ENCODE measurements around the gene SFSWAP. TPM values are rescaled to one million over a fixed set of nuclear protein-coding genes. Genes with fewer than 3 reads are reported as not detected.

SFSWAP gene
- total RNA-seq, 1 experiment from 2014 or later: 27.4 TPM

DNA sequence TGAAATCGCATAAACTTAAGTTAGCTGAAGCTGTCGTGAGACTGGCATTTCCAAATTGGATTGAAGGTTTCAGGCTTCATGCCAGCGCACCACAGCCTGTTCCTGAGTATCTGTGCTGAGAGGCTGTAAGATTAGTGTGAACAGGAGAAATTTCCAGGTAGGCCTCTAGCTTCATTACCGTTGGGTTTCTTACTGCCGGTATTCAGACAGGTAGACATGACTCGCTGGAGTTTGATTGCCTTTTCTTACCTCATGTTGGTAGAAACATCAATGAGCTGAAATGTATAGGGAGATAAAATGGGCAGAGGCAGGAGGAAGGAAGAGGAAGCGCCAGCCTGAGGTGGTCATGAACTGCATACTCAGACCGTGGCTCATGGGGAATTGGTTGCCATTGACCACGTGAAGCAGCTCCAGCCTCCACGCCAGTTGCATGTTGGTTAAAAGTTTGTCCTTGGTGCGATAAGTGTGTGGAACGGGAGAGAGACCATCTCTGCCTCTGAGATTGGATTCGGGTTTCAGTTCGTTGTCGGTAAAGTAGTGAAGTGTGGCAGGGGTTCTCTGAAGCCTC is 75.0 kb downstream of the SFSWAP start:
- DNase-seq (ENCODE audit: low read depth): peak; percentile 10

DNA sequence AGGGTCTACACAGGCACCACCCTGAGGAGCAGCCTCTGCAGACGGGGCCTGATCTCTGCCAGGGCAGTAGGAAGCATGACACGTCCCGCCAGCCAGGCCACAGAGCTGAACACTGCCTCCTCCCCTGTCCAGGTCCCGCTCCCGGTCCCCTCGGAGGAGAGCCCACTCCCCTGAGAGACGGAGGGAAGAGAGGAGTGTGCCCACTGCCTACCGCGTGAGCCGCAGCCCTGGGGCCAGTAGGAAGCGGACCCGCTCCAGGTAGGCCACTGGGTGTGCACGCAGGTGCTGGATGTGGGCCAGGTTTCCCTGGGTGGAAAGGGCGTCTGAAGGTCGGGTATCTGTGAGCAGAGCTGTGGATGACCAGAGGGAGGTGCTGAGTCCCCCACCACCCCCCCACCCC is 75.4 kb downstream of the SFSWAP start:
- DNase-seq (ENCODE audit: low read depth): no peak

DNA sequence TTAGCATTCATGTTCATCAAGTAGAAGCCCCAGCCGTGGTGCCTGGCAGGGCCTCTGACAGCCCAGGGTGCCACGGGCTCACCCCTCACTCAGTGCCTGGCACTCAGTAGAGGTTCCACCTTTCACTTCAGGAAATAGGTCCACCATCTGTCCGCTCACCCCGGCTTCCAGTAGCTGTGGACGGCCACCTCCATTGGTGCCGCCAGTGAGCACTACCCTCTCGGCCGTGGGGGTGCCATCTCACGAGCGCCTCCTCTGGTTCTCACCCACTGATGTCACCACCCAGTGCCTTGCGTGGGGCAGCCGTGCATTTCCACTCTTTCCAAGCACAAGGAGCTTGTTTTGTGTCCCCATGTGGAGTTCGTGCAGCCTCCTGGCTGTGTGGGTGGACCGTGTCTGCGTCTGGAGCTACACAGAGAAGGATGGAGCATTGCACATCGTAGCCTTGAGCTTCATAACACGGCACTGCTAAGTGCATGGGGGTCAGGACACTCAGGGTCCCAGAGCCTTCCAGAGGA is 76.3 kb downstream of the SFSWAP start:
- no peak for DNase-seq (ENCODE audit: low read depth)

DNA sequence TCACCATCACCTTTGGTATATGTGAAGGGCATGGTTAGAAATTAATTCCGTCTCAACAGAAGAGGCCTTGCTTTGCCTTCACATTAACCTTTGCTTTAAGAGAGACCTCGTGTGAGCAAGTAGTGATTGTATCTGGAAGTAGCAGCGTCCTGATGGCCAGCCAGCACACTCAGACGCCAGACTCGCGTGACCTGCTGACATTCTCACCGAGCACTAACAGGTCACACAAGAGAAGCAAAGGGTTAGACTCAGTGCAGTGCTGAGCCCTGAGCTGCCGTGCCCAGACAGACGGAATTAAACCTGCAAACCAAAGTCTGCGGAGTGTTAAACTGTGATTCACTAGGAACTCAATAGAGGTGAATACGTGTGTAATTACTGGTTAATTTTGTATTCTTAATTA is 77.2 kb downstream of the SFSWAP start:
- no peak for DNase-seq (ENCODE audit: low read depth)

DNA sequence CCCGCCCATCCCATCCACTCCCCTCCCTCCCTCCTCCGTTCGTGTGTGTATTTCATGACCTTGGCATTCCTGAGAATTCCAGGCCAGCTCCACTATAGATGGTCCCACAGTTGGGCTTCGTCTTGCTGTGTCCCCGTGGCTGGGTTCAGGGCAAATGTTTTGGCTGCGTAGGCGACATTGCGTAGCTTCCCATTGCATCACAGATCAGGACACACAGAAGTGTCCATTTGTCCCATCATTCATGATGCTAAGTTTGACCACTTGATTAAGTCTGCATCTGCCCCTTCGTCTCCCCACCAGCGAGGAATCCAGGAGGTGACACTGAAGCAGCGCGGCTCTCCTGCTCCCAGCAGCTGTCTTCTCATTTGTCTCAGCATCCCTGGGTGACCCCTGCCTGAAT is 78.7 kb downstream of the SFSWAP start:
- no peak for DNase-seq (ENCODE audit: low read depth)

DNA sequence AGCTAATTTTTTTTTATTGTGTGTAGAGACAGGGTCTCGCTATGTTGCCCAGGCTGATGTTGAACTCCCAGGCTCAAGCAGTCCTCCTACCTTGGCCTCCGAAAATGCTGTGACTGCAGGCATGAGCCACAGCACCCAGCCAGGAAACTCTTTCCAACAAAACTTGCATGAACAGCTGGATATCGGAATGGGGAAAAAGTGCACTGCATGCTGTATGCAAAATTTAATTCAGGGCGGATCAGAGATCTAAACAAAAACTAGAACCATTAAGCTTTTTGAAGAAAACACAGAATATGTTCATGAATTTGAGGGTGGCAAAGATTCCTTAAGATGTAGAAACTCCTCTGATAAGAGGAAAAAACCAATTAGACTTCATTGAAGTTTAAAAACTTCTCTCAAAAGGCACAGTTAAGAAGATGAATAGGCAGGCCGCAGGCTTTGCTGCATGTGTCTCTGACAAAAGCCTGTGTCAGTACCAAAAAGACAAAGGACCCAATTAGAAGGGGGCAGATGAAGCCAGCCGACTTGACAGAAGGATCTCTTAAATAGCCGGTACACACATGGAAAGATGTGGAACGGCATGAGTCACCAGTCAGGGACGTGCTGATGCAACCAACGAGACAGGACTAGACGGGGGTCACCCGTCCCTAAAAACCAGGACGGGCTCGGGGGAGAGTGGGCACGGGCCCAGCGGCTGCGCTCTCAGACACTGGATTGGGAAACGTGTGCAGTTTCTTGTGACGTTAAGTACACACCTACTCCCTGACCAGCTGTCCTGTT is 82.5 kb downstream of the SFSWAP start:
- peak; percentile 36 for DNase-seq (ENCODE audit: low read depth)

DNA sequence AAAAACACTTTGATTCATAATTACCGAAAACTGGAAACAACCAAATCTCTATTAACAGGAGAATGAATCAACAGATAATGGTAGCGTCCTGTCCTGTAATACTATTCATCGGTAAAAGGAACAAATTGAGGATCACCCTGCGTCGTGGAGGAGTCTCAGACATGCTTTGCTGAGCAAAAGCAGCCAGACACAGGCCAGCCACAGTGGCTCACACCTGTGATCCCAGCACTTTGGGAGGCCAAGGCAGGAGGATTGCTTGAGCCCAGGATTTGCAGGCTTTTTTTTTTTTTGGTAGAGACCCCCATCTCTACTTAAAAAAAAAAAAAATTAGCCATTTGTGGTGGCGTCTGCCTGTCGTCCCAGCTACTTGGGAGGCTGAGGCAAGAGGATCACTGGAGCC is 83.2 kb downstream of the SFSWAP start:
- no peak for DNase-seq (ENCODE audit: low read depth)

DNA sequence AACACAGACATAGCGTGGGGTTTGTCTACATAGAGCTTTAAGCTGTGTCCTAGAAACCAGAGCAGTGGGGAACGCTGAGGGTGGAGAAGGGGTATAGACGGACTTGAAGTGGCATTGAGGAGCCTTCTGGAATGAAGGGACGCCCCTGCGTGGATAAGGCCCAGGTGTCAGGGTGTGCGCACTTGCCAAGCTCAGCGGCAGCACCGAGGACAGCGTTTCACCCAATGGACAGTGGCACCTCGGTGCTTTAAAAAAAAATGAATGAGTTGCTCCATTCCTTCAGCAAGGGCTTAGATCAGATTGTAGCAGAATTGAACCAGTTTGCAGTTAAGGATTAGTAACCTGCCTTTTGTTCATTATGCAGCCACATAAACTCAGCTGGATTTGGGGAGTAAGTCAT is 83.7 kb downstream of the SFSWAP start:
- DNase-seq (ENCODE audit: low read depth): no peak

DNA sequence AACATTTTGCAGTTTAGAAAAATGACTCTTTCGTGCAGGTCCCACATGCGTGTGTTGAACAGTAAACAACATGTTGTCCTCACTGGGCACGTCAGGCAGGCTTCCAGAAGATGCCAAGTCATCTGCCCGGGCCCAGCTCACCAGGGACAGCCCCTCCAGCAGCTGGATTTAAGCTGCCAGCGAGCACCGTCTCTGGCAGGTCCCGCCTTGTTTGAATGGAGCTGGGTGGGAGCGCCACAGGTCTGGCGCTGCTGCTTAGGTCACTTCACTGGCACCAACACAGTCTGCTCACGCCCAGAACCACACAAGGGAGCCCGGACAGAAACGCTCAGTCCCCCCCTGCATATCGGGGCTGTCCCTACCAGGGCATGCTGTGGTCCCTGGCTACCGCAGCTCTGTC is 84.2 kb downstream of the SFSWAP start:
- no peak for DNase-seq (ENCODE audit: low read depth)

DNA sequence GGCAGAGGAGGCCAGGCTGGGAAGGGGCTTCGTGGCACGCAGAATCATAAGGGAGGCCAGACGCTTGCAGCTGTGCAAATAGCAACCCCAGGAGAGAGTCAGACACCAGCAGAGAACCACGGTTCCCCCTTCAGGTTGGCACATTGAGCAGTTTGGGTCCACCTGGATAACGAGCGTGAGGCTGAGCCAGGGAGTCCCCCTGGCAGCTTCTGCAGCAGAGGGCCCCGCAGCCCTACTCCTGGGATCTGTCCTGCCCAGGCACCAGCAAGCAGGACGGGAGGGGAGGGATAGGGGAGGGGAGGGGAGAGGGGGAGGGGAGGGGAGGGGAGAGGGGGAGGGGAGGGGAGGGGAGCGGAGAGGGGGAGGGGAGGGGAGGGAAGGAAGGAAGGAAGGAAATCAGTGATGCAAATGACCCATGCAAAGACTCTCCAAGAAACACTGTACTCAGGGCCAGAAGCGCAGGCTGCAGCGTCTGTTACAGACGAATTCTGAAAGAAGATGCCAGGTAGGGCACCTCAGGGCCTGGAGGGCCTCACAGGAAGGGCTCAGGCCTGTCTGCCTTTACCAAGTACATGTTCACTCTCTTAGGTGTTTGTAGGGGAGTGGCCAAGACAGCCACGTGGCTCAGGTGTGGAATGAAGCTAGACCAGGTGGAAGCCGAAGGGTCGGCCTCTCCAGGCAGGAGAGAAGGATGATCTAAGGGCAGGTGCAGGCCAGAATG is 85.0 kb downstream of the SFSWAP start:
- DNase-seq (ENCODE audit: low read depth): no peak

DNA sequence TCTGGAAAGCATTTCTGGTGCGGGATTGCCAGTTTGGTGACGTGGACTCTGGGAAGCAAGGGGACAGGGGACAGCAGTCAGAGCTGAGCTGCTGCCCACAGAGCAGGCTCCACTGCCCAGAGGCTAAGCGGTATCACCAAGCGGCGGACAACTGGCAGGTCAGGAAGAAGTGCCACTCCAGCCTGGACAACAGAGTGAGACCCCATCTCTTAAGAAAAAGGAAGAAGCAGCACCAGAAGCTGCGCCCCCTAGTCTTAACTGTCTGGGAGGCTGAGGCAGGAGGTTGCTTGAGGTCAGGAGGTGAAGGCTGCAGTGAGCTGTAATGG is 85.5 kb downstream of the SFSWAP start:
- no peak for DNase-seq (ENCODE audit: low read depth)

DNA sequence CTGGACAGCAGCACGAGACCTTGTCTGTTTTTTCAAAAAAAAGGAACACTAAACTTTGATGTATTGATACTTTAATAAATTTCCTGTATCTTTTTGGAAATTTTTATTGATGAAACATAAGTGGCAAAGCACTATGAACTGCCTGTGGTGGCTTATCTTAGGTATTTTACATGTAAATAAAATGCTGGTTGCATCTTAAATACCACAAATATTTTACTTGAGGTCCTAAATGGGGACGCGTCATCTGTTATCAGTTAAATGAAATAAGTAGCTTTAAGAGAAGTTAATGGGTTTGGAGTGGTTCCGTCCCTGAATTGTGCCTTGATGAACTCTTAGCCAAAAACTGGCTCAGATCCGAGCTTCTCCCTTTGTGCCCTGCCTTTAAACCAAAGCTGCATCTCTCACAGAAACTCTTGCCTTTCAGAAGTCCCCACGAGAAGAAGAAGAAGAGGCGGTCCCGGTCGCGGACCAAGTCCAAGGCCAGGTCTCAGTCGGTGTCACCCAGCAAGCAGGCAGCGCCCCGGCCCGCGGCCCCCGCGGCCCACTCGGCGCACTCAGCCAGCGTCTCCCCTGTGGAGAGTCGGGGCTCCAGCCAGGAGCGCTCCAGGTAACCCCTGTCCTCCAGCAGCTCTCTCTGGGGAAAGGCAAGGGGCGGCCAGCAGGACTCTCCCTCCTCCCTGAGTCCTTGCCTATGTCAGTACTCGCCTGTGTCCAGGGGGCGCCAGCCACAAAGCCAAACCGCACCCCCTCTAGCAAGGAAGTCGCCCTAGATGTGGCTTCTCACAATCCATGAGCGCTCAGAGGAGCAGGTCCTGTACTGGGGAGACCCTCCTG is 86.1 kb downstream of the SFSWAP start:
- no peak for DNase-seq (ENCODE audit: low read depth)

DNA sequence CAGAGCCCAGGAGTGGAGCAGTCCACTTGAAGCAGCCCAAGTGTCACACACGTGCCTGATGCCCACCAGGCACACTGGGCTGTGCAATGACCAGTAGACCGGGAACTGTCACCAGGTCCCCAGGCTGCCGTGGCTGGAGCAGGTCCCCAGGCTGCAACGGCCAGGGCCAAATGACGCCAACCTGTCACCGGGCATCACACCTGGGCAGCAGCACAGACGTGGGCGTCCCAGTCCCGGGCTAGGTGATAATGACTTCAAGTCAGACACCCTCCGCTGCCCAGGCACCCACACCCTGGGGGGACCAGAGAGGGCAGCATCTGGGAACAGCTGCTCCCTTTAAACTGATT is 86.7 kb downstream of the SFSWAP start:
- no peak for DNase-seq (ENCODE audit: low read depth)

DNA sequence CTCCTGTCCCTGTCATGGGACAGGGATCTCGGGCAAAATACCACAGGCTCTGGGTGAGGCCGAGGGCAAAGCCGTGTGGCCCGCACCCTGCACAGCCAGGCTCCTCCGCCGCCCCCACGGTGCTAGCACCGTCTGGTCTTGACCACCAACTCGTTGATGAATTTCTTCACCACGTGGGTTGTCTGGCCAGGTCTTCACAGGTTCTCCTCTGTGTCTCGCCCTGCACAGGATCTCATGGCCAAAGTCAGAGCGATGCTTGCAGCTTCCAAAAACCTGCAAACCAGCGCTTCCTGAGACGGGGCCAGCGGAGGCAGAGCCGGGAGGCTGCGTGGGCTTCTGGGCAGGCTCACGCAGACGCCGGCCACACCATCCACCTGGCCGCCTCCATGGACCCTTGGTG is 88.3 kb downstream of the SFSWAP start:
- DNase-seq (ENCODE audit: low read depth): no peak

DNA sequence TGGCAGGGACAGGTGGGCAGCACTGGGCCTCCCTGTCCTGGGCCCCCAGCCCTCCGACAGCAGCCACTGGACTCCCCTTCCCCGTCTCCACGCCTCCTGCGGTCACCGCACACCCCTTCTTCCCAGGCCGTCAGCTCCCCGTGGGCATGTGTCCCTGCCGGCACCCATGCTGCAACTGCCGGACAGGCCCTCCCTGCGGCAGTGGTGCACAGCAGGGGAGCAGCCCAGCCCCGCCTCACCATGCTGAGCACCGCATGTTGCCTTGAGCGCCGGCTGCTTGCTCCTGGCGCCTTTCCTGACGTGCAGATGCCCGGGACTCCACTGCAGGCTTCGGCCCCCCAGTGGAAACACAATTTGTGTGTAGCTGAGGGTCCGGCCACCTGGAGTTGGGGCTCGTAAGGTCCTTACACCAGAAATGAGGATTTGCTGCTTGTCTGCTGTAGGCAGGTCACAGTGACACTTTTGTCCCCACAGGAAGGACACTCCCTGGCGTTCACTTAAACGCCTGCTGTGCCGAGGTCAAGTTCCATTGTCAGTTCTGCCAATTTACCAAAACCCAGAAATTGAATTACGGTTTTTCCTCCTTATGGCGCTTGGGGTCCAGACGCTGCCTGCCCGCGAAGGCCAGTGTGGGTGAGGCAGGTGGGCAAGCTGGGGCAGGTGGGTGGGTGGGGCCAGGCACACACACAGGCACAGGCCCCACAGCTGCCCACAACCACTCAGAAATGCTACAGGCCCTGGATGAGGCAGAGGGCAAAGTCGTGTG is 89.1 kb downstream of the SFSWAP start:
- DNase-seq (ENCODE audit: low read depth): no peak

DNA sequence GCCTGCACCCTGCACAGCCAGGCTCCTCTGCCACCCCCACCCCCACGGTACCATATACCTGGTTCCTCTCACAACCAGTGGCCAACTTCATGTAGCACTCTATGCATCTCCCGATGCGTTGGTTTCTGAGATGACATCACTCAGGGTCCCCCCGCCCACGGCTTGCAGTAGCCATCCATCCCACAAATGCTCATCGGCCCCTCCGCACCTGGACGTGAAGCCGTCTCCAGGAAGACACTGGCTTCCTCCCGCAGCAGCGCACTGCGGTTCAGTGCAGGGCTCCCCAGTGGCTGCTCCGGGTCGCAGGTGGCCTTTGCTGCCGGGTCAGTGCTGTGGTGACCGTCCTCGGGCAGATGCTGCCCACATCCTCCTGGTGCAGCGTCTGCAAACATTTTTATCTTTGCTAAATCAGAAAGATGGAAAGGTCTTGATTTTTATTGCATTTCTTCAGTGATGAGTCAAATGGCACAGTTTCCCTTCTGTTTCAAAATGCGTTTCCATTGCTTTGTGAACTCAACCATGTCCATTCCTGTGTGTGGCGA is 89.8 kb downstream of the SFSWAP start:
- DNase-seq (ENCODE audit: low read depth): no peak

DNA sequence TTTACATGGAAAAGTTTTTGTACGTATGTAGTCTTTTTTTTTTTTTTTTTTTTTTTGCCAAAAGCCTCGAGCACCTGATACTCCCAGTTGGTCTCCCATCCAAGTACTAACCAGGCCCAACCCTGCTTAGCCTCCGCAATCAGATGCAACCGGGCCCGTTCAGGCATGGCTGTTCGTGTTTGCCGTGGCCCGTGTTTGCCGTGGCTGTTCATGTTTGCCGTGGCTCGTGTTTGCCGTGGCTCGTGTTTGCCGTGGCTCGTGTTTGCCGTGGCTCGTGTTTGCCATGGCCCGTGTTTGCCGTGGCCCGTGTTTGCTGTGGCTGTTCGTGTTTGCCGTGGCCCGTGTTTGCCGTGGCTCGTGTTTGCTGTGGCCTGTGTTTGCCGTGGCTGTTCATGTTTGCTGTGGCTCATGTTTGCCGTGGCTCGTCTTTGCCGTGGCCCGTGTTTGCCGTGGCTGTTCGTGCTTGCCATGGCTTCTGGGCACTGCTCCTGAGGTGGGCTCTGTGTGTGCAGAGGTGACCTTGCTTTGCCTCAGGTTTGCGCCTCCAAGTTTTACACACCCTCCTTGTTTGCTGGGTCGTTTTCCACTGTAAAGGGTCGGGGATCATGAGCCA is 90.5 kb downstream of the SFSWAP start:
- no peak for DNase-seq (ENCODE audit: low read depth)

DNA sequence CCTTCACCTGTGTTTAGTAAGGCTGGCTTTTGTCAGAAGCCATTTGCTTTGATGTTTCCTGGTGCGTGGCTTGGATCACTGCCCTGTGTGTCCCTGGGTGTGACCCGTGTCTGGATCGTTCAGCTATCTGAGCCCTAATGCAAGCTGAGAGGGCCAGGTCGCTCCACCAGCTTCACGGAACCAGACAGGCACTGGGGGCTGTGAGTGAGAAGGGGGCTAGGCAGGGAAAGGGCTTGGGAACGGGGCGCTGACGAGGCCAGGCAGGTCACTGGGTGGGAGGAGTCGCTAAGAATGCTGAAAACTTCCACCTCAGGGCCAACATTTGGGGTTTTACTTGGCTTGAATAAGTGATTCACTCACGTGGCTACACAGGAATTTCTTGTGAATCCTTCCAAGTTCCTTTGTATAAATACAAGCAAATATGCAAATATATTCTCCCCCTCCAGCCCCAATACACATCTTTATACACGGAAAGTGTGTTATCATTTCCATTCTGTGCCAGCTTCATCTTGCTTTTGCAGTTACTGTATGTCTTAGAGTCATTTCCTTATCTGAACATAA is 93.2 kb downstream of the SFSWAP start:
- DNase-seq (ENCODE audit: low read depth): peak; percentile 4

DNA sequence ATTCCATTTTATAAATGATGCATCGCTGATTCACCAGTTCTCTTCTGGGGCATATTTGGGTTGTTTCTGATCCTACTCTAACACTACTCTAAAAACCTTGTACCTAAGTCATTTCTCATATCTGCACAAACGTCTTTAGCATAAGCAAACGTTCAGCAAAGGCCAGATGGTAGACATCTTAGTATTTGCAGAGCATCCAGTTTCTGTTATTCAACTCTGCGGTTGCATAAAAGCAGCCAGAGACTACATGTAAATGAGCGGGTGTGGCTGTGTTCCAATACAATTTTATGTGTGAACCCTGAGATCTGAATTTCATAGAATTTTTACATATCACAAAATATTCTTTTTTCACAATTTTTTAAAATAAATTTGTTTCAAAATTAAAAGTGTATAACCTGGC is 94.5 kb downstream of the SFSWAP start:
- no peak for DNase-seq (ENCODE audit: low read depth)

DNA sequence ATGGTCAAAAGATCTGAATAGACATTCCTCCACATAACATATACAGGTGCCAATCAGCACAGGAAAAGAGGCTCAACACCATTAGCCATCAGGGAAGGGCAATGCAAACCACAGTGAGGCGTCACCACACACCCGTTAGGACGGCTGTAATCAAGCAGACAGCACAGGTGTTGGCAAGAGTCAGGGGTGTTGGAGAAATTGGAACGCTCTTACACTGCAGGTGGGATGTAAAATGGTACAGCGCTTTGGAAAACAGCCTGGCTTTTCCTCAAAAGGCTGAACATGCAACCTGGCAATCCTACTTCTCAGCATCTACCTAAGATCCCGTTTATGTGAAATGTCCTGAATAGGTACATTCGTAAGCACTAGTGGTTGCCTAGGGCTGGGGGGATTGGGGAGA is 95.8 kb downstream of the SFSWAP start:
- no peak for DNase-seq (ENCODE audit: low read depth)

Data from LHCN-M2 (cell line).